GM12891 (cell line): ENCODE results near the gene ESR1.

Experiments
- PAX5 ChIP-seq: IDR thresholded peaks from 2 replicates; pipeline ENCODE4 v1.6.1; 2011; ENCODE audit warnings: low read length, moderate library complexity, mild to moderate bottlenecking; ENCODE audit not compliant: insufficient read depth, severe bottlenecking
- POLR2A ChIP-seq: IDR thresholded peaks from 2 replicates; pipeline ENCODE4 v1.6.1; 2011; ENCODE audit warnings: low read depth, low read length, control low read depth
- POLR2AphosphoS5 ChIP-seq: IDR thresholded peaks from 2 replicates; pipeline ENCODE4 v1.6.1; 2011; ENCODE audit warnings: low read depth, low read length, control low read depth
- POU2F2 ChIP-seq: IDR thresholded peaks from 2 replicates; pipeline ENCODE4 v1.6.1; 2011; ENCODE audit warnings: low read depth, mild to moderate bottlenecking, control low read depth, low read length, moderate library complexity
- SPI1 ChIP-seq: IDR thresholded peaks from 2 replicates; pipeline ENCODE4 v1.6.1; 2011; ENCODE audit warnings: low read depth, low read length, control low read depth
- TAF1 ChIP-seq: IDR thresholded peaks from 2 replicates; pipeline ENCODE4 v1.6.1; 2011; ENCODE audit warnings: low read depth, low read length, control low read depth

DNA sequence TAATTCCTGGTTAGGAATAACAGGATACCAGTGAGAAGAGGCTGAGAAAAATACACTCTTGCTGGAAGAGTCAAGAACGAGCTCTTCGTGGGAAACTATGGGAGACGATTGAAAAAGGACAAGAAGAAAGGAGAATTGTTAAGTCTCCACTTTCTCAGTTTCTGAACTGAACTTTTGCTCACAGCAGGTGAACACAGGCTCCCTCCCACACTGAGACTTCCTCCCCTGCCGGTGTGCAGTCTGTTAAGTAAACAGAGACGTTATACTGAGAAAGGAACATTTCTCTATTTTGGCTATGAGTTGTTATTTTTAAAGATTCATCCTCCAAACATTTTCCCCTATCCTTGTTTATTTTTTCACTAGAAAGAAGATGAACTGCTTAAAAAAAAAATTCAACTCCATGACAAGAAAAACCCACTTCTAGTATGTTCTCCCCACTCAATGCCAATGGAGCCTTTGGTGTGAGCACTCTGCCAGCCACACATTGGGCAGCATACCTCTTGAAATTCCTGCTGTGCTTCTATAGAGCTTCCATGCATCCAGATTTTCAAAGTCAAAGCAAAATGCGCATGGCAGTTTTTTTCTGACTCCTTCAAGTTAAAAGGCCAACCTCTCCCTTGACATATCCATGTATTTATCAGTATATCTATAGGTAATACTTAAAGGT lies 250.5 kb downstream of the ESR1 start:
- no peak for TF ChIP-seq POLR2AphosphoS5
- TF ChIP-seq TAF1, result no peak
- TF ChIP-seq POU2F2, result no peak
- TF ChIP-seq POLR2A, result no peak
- TF ChIP-seq SPI1, result no peak
- no peak for TF ChIP-seq PAX5
